Measurements from ENCODE around the gene PRKCA. TPM values are rescaled to one million over a fixed set of nuclear protein-coding genes. Genes with fewer than 3 reads are reported as not detected.

PRKCA gene
- total and polyA plus RNA-seq, 2 experiments from 2014 or later, result 6.4 to 35.4 TPM

DNA sequence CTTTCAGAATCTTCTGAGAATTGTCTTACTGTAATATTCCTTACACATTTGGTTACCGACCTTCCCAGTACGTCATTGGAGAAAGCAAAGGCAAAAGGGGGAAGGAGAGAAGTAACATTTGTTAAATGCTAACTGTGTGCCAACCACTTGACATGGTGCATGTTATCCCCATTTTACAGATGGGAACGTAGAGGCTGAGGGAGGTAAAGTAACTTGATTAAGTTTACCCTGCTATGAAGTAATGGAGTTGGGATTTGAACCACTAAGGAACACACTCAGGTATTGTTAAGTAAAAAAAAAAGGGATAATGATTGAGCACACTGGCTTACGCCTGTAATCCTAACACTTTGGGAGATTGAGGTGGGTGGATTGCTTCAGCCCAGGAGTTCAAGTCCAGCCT is 156.4 kb downstream of the PRKCA start (continued):
- TF ChIP-seq, protein P1, sequence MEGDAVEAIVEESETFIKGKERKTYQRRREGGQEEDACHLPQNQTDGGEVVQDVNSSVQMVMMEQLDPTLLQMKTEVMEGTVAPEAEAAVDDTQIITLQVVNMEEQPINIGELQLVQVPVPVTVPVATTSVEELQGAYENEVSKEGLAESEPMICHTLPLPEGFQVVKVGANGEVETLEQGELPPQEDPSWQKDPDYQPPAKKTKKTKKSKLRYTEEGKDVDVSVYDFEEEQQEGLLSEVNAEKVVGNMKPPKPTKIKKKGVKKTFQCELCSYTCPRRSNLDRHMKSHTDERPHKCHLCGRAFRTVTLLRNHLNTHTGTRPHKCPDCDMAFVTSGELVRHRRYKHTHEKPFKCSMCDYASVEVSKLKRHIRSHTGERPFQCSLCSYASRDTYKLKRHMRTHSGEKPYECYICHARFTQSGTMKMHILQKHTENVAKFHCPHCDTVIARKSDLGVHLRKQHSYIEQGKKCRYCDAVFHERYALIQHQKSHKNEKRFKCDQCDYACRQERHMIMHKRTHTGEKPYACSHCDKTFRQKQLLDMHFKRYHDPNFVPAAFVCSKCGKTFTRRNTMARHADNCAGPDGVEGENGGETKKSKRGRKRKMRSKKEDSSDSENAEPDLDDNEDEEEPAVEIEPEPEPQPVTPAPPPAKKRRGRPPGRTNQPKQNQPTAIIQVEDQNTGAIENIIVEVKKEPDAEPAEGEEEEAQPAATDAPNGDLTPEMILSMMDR (conservative IDR thresholded peaks at IDR 0.05; ENCODE audit: low read depth in 2 of 2), result no peak

DNA sequence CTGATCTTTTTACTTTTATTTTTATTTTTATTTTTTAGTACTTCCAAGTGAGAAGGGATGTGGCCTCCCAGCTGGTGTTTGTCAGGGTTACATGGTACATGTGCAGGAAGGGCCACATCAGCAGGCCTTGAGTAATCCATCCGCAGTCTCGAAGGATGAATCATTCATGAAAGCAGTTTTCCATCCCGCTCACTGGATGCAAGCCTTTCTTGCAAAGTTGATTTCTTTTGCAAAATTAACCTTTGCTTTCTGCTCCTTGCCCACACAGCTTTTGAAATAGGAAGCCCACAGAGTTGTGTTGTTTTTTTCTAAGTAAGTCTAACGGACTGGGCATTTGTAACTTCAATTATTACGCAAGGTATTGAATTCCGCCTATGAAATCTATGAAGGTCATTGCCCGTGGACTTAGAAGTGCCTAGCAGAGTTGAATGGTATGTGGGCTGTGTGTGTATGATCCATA is 157.4 kb downstream of the PRKCA start:
- Histone ChIP-seq H3K4me1 (ENCODE audit: insufficient read depth) (no peaks in the 10 kb centered on the region), H3K36me3 (ENCODE audit: insufficient read depth) (no peaks in the 10 kb centered on the region), H3K79me2 (replicated peaks; ENCODE audit: insufficient read depth) (peaks cover 3% of the 10 kb centered on the region; the same call in 1 of the 2 replicates), H3K9me2 (ENCODE audit: insufficient read depth) (no peaks in the 10 kb centered on the region), H3K4me3 (no peak overlapping the region), H4K20me1 (replicated peaks; ENCODE audit: insufficient read depth) (no peaks in the 10 kb centered on the region), H3F3A (replicated peaks; ENCODE audit: low read depth) (no peaks in the 10 kb centered on the region), H2AFZ (no peak overlapping the region), H3K4me2 (no peak overlapping the region), H3K27me3 (ENCODE audit: insufficient read depth) (peaks cover 23% of the 10 kb centered on the region), H3K27ac (ENCODE audit: low read depth) (no peak overlapping the region)
- H3K4me3 Mint-ChIP-seq, result no peak overlapping the region
- no peak overlapping the region for H3K27ac Mint-ChIP-seq
- H3K4me1 Mint-ChIP-seq, result no peaks in the 10 kb centered on the region
- ATAC-seq (no peak), DNase-seq (ENCODE audit: low spot score) (no peak)
- H3K36me3 Mint-ChIP-seq (ENCODE audit: low read depth), result peaks cover 6% of the 10 kb centered on the region; the same call in 1 of the 3 replicates
- H3K9me3 Mint-ChIP-seq, result no peaks in the 10 kb centered on the region; the same call in 2 of the 3 replicates
- peaks cover 7% of the 10 kb centered on the region for H3K27me3 Mint-ChIP-seq (ENCODE audit: insufficient read depth, low read depth, poor library complexity)
- TF ChIP-seq JUNB (IDR thresholded peaks at IDR 0.05; ENCODE audit: unreplicated experiment) (no peak), ZNF331 (CRISPR knock-in tag; IDR thresholded peaks at IDR 0.05; ENCODE audit: low read depth) (no peak), CREB1 (CRISPR knock-in tag; IDR thresholded peaks at IDR 0.05; ENCODE audit: low read depth) (no peak), EZH2phosphoT487 (IDR thresholded peaks at IDR 0.05; ENCODE audit: unreplicated experiment) (no peak), EZH2 (IDR thresholded peaks at IDR 0.05; ENCODE audit: low read depth, unreplicated experiment) (no peak), STAT1 (IDR thresholded peaks at IDR 0.05; ENCODE audit: unreplicated experiment) (no peak), ZNF114 (CRISPR knock-in tag; IDR thresholded peaks at IDR 0.05) (no peak)
- TF ChIP-seq, protein P1 (conservative IDR thresholded peaks at IDR 0.05; ENCODE audit: low read depth in 2 of 2), result no peak
- TF ChIP-seq, protein P2, sequence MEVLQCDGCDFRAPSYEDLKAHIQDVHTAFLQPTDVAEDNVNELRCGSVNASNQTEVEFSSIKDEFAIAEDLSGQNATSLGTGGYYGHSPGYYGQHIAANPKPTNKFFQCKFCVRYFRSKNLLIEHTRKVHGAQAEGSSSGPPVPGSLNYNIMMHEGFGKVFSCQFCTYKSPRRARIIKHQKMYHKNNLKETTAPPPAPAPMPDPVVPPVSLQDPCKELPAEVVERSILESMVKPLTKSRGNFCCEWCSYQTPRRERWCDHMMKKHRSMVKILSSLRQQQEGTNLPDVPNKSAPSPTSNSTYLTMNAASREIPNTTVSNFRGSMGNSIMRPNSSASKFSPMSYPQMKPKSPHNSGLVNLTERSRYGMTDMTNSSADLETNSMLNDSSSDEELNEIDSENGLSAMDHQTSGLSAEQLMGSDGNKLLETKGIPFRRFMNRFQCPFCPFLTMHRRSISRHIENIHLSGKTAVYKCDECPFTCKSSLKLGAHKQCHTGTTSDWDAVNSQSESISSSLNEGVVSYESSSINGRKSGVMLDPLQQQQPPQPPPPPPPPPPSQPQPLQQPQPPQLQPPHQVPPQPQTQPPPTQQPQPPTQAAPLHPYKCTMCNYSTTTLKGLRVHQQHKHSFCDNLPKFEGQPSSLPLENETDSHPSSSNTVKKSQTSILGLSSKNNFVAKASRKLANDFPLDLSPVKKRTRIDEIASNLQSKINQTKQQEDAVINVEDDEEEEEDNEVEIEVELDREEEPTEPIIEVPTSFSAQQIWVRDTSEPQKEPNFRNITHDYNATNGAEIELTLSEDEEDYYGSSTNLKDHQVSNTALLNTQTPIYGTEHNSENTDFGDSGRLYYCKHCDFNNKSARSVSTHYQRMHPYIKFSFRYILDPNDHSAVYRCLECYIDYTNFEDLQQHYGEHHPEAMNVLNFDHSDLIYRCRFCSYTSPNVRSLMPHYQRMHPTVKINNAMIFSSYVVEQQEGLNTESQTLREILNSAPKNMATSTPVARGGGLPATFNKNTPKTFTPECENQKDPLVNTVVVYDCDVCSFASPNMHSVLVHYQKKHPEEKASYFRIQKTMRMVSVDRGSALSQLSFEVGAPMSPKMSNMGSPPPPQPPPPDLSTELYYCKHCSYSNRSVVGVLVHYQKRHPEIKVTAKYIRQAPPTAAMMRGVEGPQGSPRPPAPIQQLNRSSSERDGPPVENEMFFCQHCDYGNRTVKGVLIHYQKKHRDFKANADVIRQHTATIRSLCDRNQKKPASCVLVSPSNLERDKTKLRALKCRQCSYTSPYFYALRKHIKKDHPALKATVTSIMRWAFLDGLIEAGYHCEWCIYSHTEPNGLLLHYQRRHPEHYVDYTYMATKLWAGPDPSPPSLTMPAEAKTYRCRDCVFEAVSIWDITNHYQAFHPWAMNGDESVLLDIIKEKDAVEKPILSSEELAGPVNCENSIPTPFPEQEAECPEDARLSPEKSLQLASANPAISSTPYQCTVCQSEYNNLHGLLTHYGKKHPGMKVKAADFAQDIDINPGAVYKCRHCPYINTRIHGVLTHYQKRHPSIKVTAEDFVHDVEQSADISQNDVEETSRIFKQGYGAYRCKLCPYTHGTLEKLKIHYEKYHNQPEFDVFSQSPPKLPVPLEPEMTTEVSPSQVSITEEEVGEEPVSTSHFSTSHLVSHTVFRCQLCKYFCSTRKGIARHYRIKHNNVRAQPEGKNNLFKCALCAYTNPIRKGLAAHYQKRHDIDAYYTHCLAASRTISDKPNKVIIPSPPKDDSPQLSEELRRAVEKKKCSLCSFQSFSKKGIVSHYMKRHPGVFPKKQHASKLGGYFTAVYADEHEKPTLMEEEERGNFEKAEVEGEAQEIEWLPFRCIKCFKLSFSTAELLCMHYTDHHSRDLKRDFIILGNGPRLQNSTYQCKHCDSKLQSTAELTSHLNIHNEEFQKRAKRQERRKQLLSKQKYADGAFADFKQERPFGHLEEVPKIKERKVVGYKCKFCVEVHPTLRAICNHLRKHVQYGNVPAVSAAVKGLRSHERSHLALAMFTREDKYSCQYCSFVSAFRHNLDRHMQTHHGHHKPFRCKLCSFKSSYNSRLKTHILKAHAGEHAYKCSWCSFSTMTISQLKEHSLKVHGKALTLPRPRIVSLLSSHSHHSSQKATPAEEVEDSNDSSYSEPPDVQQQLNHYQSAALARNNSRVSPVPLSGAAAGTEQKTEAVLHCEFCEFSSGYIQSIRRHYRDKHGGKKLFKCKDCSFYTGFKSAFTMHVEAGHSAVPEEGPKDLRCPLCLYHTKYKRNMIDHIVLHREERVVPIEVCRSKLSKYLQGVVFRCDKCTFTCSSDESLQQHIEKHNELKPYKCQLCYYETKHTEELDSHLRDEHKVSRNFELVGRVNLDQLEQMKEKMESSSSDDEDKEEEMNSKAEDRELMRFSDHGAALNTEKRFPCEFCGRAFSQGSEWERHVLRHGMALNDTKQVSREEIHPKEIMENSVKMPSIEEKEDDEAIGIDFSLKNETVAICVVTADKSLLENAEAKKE (CRISPR knock-in tag; IDR thresholded peaks at IDR 0.05), result no peak
- TF ChIP-seq, protein P3, sequence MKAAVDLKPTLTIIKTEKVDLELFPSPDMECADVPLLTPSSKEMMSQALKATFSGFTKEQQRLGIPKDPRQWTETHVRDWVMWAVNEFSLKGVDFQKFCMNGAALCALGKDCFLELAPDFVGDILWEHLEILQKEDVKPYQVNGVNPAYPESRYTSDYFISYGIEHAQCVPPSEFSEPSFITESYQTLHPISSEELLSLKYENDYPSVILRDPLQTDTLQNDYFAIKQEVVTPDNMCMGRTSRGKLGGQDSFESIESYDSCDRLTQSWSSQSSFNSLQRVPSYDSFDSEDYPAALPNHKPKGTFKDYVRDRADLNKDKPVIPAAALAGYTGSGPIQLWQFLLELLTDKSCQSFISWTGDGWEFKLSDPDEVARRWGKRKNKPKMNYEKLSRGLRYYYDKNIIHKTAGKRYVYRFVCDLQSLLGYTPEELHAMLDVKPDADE (IDR thresholded peaks at IDR 0.05), result no peak
